ENCODE data around the gene TRAF3. TPM values are rescaled to one million over a fixed set of nuclear protein-coding genes. Genes with fewer than 3 reads are reported as not detected.

The TRAF3 gene
- total RNA-seq, 4 donors from 2014 or later = 5.5 to 14.7 (median 6.9) TPM

GRCh38 chr14:102944448-102945330, 167.4 kb downstream of the TRAF3 start:
- intact Hi-C loops (cut with DNase I; ENCODE audit: low total_unique reads) = no loop called here

GRCh38 chr14:102945346-102946130, 168.3 kb downstream of the TRAF3 start:
- Histone ChIP-seq H3K27ac (no peak overlapping the region), H3K9me3 (no peaks in the 10 kb centered on the region), H3K4me3 (no peak overlapping the region), H3K4me1 (peaks cover 17 to 20% of the 10 kb centered on the region in 2 donors), H3K36me3 (peaks cover 5 to 61% of the 10 kb centered on the region in 2 donors), H3K27me3 (no peaks in the 10 kb centered on the region)
- DNase-seq (no peak), ATAC-seq (no peak)
- in situ Hi-C loops (cut with MboI; ENCODE audit: low sequenced_read_pairs in 4 of 4) = no loop called here
- TF ChIP-seq CTCF (IDR thresholded peaks at IDR 0.05 in 4 of 5, conservative IDR thresholded peaks at IDR 0.05 in 1 of 5) = no peak
- TF ChIP-seq POLR2A (IDR thresholded peaks at IDR 0.05) = no peak
- intact Hi-C loops (cut with DNase I; ENCODE audit: low total_unique reads) = no loop called here

More at GRCh38 chr14:102944448-102945330, 167.4 kb downstream of the TRAF3 start:
- DNase-seq = no peak
- no peak for ATAC-seq
- TF ChIP-seq POLR2A (IDR thresholded peaks at IDR 0.05) (no peak), CTCF (IDR thresholded peaks at IDR 0.05 in 4 of 5, conservative IDR thresholded peaks at IDR 0.05 in 1 of 5) (no peak)
- Histone ChIP-seq H3K27ac (no peak overlapping the region), H3K4me1 (peaks cover 9 to 11% of the 10 kb centered on the region in 2 donors), H3K36me3 (peaks cover 5 to 65% of the 10 kb centered on the region in 2 donors), H3K27me3 (no peaks in the 10 kb centered on the region), H3K9me3 (no peaks in the 10 kb centered on the region), H3K4me3 (no peak overlapping the region)
- in situ Hi-C loops (cut with MboI; ENCODE audit: low sequenced_read_pairs in 4 of 4) = no loop called here

GRCh38 chr14:102947321-102948103, 170.3 kb downstream of the TRAF3 start:
- no peak for TF ChIP-seq POLR2A (IDR thresholded peaks at IDR 0.05)
- TF ChIP-seq CTCF (IDR thresholded peaks at IDR 0.05 in 4 of 5, conservative IDR thresholded peaks at IDR 0.05 in 1 of 5) = no peak
- ATAC-seq = no peak
- peaks cover 5 to 72% of the 10 kb centered on the region in 2 donors for H3K36me3 ChIP-seq

GRCh38 chr14:102948698-102949061, 171.4 kb downstream of the TRAF3 start:
- no peak for DNase-seq
- intact Hi-C loops (cut with DNase I; ENCODE audit: low total_unique reads) (no loop called here), in situ Hi-C loops (cut with MboI; ENCODE audit: low sequenced_read_pairs in 4 of 4) (no loop called here)
- no peak for TF ChIP-seq CTCF (IDR thresholded peaks at IDR 0.05 in 4 of 5, conservative IDR thresholded peaks at IDR 0.05 in 1 of 5)
- TF ChIP-seq POLR2A (IDR thresholded peaks at IDR 0.05) = peak in 1 of 2 donors; percentile 3
- Histone ChIP-seq H3K27me3 (no peaks in the 10 kb centered on the region), H3K4me3 (no peak overlapping the region), H3K4me1 (peaks cover 17 to 21% of the 10 kb centered on the region in 2 donors), H3K27ac (peak overlapping the region; percentile 87 to 93 (median 90)), H3K36me3 (peaks cover 5 to 72% of the 10 kb centered on the region in 2 donors), H3K9me3 (no peaks in the 10 kb centered on the region)
- ATAC-seq = no peak

More at GRCh38 chr14:102947321-102948103, 170.3 kb downstream of the TRAF3 start:
- intact Hi-C loops (cut with DNase I; ENCODE audit: low total_unique reads) (no loop called here), in situ Hi-C loops (cut with MboI; ENCODE audit: low sequenced_read_pairs in 4 of 4) (no loop called here)
- Histone ChIP-seq H3K4me3 (no peak overlapping the region), H3K27me3 (no peaks in the 10 kb centered on the region), H3K4me1 (peaks cover 17 to 21% of the 10 kb centered on the region in 2 donors), H3K9me3 (no peaks in the 10 kb centered on the region), H3K27ac (peak overlapping the region; percentile 46 to 87 (median 61))
- no peak for DNase-seq
